ENCODE measurements around the gene NUDT8. TPM values are rescaled to one million over a fixed set of nuclear protein-coding genes. Genes with fewer than 3 reads are reported as not detected.
A peak's percentile ranks its signal among the peaks of the same experiment; 100 is the strongest.

NUDT8 gene
- total RNA-seq, 6 experiments from 2014 or later, result 2.0 to 3.0 (median 2.6) TPM

GRCh38 chr11:67610302-67610868 is 19.4 kb downstream of the NUDT8 start:
- no peak overlapping the region for H3K4me3 Mint-ChIP-seq
- no peaks in the 10 kb centered on the region for H3K36me3 Mint-ChIP-seq (ENCODE audit: low read depth)
- no peak for DNase-seq
- no peaks in the 10 kb centered on the region for H3K9me3 Mint-ChIP-seq
- no peak overlapping the region for H3K27ac Mint-ChIP-seq
- H3K4me1 Mint-ChIP-seq (ENCODE audit: low read depth), result peaks cover 12% of the 10 kb centered on the region
- TF ChIP-seq CTCF (IDR thresholded peaks at IDR 0.05), result no peak
- H3K27me3 Mint-ChIP-seq (ENCODE audit: insufficient read depth), result no peaks in the 10 kb centered on the region; the same call in 1 of the 2 replicates

GRCh38 chr11:67609316-67609715 is 20.4 kb downstream of the NUDT8 start:
- H3K27ac Mint-ChIP-seq, result no peak overlapping the region
- H3K4me1 Mint-ChIP-seq (ENCODE audit: low read depth), result peaks cover 12% of the 10 kb centered on the region
- H3K36me3 Mint-ChIP-seq (ENCODE audit: low read depth), result no peaks in the 10 kb centered on the region
- H3K27me3 Mint-ChIP-seq (ENCODE audit: insufficient read depth), result peaks cover 6% of the 10 kb centered on the region
- H3K9me3 Mint-ChIP-seq, result no peaks in the 10 kb centered on the region
- DNase-seq, result no peak
- no peak overlapping the region for H3K4me3 Mint-ChIP-seq
- no peak for TF ChIP-seq CTCF (IDR thresholded peaks at IDR 0.05)

GRCh38 chr11:67608486-67608885 is 21.3 kb downstream of the NUDT8 start:
- no peak for DNase-seq
- no peak for TF ChIP-seq CTCF (IDR thresholded peaks at IDR 0.05)
- Mint-ChIP-seq H3K4me3 (peak overlapping the region; percentile 91), H3K27me3 (ENCODE audit: insufficient read depth) (peaks cover 8% of the 10 kb centered on the region), H3K4me1 (ENCODE audit: low read depth) (peaks cover 12% of the 10 kb centered on the region), H3K9me3 (no peaks in the 10 kb centered on the region), H3K36me3 (ENCODE audit: low read depth) (no peaks in the 10 kb centered on the region), H3K27ac (no peak overlapping the region)

- no peaks in the 10 kb centered on the region for H3K36me3 Mint-ChIP-seq (ENCODE audit: low read depth)
- no peak for TF ChIP-seq CTCF (IDR thresholded peaks at IDR 0.05)
- H3K27me3 Mint-ChIP-seq (ENCODE audit: insufficient read depth), result peaks cover 13% of the 10 kb centered on the region
- peak overlapping the region; percentile 81 for H3K27ac Mint-ChIP-seq
- H3K4me1 Mint-ChIP-seq (ENCODE audit: low read depth), result peaks cover 12% of the 10 kb centered on the region
- 0 out of 2 replicates have a peak, but pooled peaks cover 3% of the 10 kb centered on the region for H3K9me3 Mint-ChIP-seq
- H3K4me3 Mint-ChIP-seq, result peak overlapping the region; percentile 91
- no peak for DNase-seq
Observed at GRCh38 chr11:67607507-67607906, 22.2 kb downstream of the NUDT8 start.

- H3K27ac Mint-ChIP-seq, result peak within 1 kb of the TSS; percentile 81
- TF ChIP-seq CTCF (IDR thresholded peaks at IDR 0.05), result peak; percentile 81
- peaks cover 12% of the 10 kb centered on the region for H3K4me1 Mint-ChIP-seq (ENCODE audit: low read depth)
- H3K36me3 Mint-ChIP-seq (ENCODE audit: low read depth), result no peaks in the 10 kb centered on the region
- peaks cover 15% of the 10 kb centered on the region for H3K27me3 Mint-ChIP-seq (ENCODE audit: insufficient read depth)
- DNase-seq, result peak; percentile 83
- H3K9me3 Mint-ChIP-seq, result peaks cover 4% of the 10 kb centered on the region; the same call in 1 of the 2 replicates
- H3K4me3 Mint-ChIP-seq, result peak within 1 kb of the TSS; percentile 91
Observed at GRCh38 chr11:67606492-67607295, 23.0 kb downstream of the NUDT8 start, which contains the start of gene NDUFV1. TSS of gene NDUFV1 (plus strand) at chr11:67606936. CDS start at chr11:67607005, 69 bp downstream.

All from HFFc6 (cell line).